NB4 (cell line): ENCODE data around the gene BOD1L1.

Experiments used
- DNase-seq: peaks from one replicate; pipeline ENCODE4 v3.0.0; 2010; ENCODE audit warnings: low read depth
- H3K4me3 ChIP-seq: one replicate; pipeline ENCODE4 v1.5.1; 2011; ENCODE audit warnings: mild to moderate bottlenecking, low read depth, low read length, moderate library complexity
- MYC ChIP-seq: IDR thresholded peaks from 2 replicates; pipeline ENCODE4 v1.6.1; 2011; ENCODE audit warnings: low read depth, low read length
- POLR2A ChIP-seq: IDR thresholded peaks from 2 replicates; pipeline ENCODE4 v1.6.1; 2011; ENCODE audit warnings: mild to moderate bottlenecking; ENCODE audit not compliant: insufficient read length; ENCODE audit errors: extremely low read depth
- TF ChIP-seq, protein P1 (sequence below): IDR thresholded peaks from 2 replicates; pipeline ENCODE4 v1.6.1; 2011; ENCODE audit warnings: low read depth, low read length
- TF ChIP-seq, protein P2 (sequence below): IDR thresholded peaks from one replicate; pipeline ENCODE4 v1.5.1; 2012; ENCODE audit warnings: low read depth, low read length

BOD1L1 gene

DNA sequence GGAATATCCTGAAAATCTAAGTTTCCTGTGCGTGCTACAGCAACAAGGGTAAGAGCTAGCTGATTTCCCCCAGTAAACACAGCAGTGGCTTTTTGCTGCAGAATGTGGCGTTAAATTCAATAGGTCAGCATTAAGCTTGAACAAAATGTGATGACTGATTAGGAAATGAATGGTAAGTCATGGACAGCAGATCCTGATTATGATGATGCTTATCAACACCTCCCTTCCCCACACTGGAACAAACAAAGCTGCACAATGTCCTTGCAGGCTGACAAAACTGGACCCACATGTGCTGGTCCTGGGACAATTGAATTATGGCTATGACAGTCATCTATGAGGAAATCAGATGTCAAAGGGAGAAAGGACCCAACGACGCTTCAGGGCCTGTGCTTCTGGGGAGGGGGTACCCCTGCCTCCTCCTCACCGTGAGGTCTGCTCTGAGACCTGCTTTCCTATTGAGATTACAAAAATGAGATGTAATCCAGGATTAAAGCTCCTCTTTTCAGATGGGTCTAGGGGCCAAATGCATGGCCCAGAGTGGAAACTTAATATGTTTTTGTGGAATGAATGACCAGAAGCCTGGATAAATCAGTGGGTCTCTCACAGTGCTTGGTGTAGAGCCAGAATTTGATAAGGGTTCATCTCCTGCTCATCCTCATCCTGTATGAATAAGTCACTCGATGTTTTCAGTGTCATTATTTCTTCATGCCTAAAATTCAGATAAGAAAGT is 32.0 kb upstream of the BOD1L1 start:
- H3K4me3 ChIP-seq = no peak overlapping the region
- TF ChIP-seq POLR2A (no peak), MYC (no peak)
- TF ChIP-seq, protein P1, sequence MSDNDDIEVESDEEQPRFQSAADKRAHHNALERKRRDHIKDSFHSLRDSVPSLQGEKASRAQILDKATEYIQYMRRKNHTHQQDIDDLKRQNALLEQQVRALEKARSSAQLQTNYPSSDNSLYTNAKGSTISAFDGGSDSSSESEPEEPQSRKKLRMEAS = no peak
- TF ChIP-seq, protein P2, sequence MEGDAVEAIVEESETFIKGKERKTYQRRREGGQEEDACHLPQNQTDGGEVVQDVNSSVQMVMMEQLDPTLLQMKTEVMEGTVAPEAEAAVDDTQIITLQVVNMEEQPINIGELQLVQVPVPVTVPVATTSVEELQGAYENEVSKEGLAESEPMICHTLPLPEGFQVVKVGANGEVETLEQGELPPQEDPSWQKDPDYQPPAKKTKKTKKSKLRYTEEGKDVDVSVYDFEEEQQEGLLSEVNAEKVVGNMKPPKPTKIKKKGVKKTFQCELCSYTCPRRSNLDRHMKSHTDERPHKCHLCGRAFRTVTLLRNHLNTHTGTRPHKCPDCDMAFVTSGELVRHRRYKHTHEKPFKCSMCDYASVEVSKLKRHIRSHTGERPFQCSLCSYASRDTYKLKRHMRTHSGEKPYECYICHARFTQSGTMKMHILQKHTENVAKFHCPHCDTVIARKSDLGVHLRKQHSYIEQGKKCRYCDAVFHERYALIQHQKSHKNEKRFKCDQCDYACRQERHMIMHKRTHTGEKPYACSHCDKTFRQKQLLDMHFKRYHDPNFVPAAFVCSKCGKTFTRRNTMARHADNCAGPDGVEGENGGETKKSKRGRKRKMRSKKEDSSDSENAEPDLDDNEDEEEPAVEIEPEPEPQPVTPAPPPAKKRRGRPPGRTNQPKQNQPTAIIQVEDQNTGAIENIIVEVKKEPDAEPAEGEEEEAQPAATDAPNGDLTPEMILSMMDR = no peak
- DNase-seq = no peak

DNA sequence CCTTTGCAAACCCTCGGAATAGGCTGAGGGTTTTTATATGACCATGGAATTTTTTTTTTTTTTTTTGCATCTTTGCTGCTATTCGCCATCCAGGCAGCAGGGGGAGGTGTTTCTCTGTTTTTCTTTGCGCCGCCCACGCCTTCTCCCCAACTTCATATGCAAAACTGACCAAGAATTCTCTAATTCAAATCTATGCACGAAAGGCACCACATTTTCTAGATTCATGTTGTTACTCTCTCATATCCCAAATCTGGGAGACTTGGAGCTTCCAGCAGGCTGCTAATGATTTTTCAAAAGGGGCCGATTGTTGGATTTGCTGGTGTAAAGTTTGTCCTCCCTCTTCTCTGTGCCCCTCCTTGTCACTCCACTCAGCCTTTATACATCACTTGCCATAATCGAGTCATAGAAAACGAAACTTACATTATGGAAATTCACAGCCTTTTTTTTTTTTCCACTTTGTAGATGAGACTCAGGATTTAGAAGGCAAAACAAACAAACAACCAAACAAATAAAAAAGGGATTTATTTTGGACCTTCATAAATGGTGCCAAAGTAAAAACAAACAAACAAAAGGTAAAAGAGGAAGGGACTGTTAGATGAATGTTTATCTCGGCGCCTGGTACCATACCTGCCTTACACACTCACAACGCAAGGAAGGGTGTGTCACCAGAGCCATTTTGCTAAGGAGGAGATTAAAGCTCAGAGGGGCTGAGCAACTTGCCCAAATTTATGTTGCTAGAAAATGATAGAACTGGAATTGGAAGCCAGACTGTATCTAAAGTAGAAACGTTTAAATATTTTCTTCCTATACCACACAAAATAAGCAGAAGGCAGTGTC is 29.3 kb upstream of the BOD1L1 start:
- peak overlapping the region; percentile 45 for H3K4me3 ChIP-seq

DNA sequence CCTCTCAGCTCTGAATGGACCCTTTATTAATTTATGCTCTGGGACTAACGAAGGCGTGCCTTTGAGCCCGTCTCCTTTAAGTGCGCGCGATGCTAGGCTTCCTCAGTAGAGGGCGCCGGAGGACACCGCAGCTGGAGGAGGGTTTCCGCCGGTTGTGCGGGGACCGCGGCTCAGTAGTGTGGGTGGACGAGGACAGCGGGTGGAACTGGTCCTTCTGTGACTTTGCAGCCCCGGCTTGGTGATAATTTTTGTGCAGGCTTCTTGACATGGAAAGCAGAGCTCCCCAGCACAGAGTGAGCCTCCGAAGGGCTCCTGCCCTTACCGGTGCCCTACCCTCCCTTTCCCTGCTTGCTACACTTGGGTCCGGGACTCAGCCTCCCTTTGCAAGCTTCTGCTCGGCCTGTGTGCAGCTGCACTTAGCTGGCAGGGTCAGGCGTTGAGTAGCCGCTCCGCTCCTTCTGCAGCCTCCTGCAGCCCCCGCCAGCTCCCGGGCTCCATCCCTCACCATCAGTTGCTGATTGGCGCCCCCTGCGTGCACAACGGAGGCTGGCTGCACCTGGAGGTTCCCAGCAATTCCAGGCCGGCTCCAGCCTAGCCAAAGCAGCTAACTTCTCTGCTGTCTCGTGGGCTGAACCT is 26.8 kb upstream of the BOD1L1 start:
- TF ChIP-seq POLR2A (no peak), MYC (peak; percentile 77)
- TF ChIP-seq, protein P1 = no peak
- TF ChIP-seq, protein P2 = peak; percentile 96
- peak; percentile 76 for DNase-seq
- no peak overlapping the region for H3K4me3 ChIP-seq

More for the DNA sequence above, 29.3 kb upstream of the BOD1L1 start:
- DNase-seq = peak; percentile 71
- TF ChIP-seq, protein P2 = peak; percentile 89
- TF ChIP-seq POLR2A = no peak

DNA sequence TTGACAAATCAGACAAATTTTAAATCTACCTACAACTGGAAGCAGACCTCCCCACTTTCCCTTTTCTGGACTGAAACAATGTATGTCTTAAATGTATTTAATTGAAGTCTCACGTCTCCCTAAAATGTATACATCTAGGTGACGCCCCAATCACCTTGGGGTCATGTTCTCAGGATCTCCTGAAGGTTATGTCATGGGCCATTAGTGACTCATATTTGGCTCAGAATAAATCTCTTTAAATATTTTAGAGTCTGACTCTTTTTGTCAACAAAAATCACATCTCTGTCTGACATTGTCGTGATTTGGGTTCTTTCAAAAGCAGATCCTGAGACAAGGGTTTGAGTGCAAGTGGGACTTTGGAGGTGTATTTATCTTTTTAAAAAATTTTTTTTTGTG is 26.2 kb upstream of the BOD1L1 start:
- H3K4me3 ChIP-seq = no peak overlapping the region
- TF ChIP-seq, protein P1 = no peak
- no peak for TF ChIP-seq MYC
- TF ChIP-seq, protein P2 = no peak
- no peak for TF ChIP-seq POLR2A
- no peak for DNase-seq

DNA sequence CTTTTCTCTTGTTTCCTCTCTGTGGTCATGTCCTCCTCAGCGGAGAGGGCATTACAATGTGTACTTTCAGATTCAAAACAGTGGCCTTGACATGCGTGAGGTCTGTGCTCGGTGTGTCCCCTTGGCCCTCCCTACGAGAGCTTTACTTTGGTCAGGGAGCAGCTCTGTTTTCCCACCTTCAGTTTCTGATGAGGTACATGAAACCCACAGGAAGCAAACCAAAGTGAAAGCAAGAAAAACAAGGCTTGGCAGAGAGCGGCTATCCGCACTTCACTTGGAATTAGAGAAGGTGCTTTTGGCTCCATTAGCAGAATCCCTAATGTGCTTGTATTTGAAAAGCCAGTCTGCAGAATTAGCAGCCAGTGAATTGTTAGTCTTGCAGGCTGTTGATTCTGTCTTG is 19.5 kb upstream of the BOD1L1 start:
- no peak for DNase-seq
- no peak overlapping the region for H3K4me3 ChIP-seq
- no peak for TF ChIP-seq POLR2A
- no peak for TF ChIP-seq MYC
- TF ChIP-seq, protein P2 = no peak
- TF ChIP-seq, protein P1 = no peak
